ENCODE results near the gene KAZALD1.
A peak's percentile ranks its signal among the peaks of the same experiment; 100 is the strongest.

Gene KAZALD1

DNA sequence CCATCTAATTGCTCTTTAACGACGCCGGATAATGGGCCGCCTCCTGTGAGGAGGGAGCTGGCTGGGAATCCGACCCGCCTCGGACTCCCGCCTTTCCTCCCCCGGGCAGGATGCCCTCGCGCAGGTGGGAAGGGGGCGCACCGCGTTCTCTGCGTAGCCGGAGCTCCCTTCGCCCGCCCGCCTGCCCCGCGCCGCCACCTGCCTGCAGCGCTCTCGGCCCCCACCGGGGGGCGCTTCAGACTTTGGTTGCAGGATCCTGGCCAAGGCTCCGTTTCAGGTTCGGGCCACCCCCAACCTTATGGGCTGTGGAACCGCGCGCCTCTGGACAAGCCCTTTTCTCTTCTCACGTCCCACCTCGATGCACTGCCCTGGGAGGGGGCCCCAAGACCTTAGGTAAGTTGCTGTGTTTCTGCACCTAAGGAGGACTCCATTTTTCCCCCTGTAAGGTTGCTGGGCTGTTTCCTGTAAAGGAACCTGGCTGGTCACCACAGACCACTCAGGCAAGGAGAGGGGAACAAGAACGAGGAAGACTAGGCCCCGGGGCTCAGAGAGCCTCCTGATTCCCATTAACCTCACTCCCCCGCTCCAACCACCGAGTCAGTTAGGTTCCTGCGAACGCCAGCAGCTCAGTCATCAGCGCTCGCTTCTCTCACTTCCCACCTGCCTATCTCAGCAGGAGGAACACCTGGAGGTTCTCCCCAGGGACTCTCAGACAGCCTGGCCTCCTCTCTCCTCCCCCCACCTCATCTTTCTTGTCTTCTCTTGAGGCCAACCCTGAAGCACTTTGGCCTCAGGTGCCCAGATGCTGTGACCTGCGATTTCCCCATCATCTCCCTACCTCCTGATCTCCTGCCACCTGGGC lies 11.3 kb upstream of the KAZALD1 start (continued):
- TF ChIP-seq ZNF274 (IDR thresholded peaks at IDR 0.05; ENCODE audit: low read length) (no peak), ZNF274 (tag by site-specific recombination; IDR thresholded peaks at IDR 0.05; ENCODE audit: borderline replicate concordance) (no peak), ZNF473 (tag by site-specific recombination; IDR thresholded peaks at IDR 0.05) (no peak), ZNF302 (tag by site-specific recombination; IDR thresholded peaks at IDR 0.05; ENCODE audit: low read depth) (no peak), ZNF146 (tag by site-specific recombination; IDR thresholded peaks at IDR 0.05) (no peak), ZNF2 (tag by site-specific recombination; IDR thresholded peaks at IDR 0.05) (peak; percentile 99), ZNF239 (tag by site-specific recombination; IDR thresholded peaks at IDR 0.05) (no peak), SETDB1 (IDR thresholded peaks at IDR 0.05; ENCODE audit: insufficient read length, low read length) (no peak), ZNF701 (tag by site-specific recombination; IDR thresholded peaks at IDR 0.05) (no peak), ZNF214 (tag by site-specific recombination; IDR thresholded peaks at IDR 0.05; ENCODE audit: borderline replicate concordance) (no peak), ZSCAN30 (tag by site-specific recombination; IDR thresholded peaks at IDR 0.05) (0 out of 2 replicates have a peak, but pooled peaks have one; percentile 43), ZNF404 (tag by site-specific recombination; IDR thresholded peaks at IDR 0.05) (no peak), KLF9 (tag by site-specific recombination; IDR thresholded peaks at IDR 0.05; ENCODE audit: low read depth) (no peak; the same call in 1 of the 2 replicates), ZNF391 (tag by site-specific recombination; IDR thresholded peaks at IDR 0.05; ENCODE audit: borderline replicate concordance, low read depth) (0 out of 2 replicates have a peak, but pooled peaks have one; percentile 18), ZFHX2 (tag by site-specific recombination; conservative IDR thresholded peaks at IDR 0.05) (peak; percentile 72), ZNF596 (tag by site-specific recombination; IDR thresholded peaks at IDR 0.05) (no peak), ZNF174 (tag by site-specific recombination; IDR thresholded peaks at IDR 0.05) (no peak), ZBTB17 (tag by site-specific recombination; IDR thresholded peaks at IDR 0.05) (peak; percentile 30), ZSCAN23 (tag by site-specific recombination; IDR thresholded peaks at IDR 0.05) (no peak), ZNF24 (tag by site-specific recombination; IDR thresholded peaks at IDR 0.05) (no peak), BCL11B (tag by site-specific recombination; IDR thresholded peaks at IDR 0.05; ENCODE audit: low read depth) (0 out of 2 replicates have a peak, but pooled peaks have one; percentile 14), ZNF777 (tag by site-specific recombination; IDR thresholded peaks at IDR 0.05; ENCODE audit: borderline replicate concordance) (no peak), MZF1 (tag by site-specific recombination; IDR thresholded peaks at IDR 0.05; ENCODE audit: borderline replicate concordance) (no peak)
- TF ChIP-seq, protein P1, sequence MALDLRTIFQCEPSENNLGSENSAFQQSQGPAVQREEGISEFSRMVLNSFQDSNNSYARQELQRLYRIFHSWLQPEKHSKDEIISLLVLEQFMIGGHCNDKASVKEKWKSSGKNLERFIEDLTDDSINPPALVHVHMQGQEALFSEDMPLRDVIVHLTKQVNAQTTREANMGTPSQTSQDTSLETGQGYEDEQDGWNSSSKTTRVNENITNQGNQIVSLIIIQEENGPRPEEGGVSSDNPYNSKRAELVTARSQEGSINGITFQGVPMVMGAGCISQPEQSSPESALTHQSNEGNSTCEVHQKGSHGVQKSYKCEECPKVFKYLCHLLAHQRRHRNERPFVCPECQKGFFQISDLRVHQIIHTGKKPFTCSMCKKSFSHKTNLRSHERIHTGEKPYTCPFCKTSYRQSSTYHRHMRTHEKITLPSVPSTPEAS (tag by site-specific recombination; IDR thresholded peaks at IDR 0.05): no peak
- TF ChIP-seq, protein P2, sequence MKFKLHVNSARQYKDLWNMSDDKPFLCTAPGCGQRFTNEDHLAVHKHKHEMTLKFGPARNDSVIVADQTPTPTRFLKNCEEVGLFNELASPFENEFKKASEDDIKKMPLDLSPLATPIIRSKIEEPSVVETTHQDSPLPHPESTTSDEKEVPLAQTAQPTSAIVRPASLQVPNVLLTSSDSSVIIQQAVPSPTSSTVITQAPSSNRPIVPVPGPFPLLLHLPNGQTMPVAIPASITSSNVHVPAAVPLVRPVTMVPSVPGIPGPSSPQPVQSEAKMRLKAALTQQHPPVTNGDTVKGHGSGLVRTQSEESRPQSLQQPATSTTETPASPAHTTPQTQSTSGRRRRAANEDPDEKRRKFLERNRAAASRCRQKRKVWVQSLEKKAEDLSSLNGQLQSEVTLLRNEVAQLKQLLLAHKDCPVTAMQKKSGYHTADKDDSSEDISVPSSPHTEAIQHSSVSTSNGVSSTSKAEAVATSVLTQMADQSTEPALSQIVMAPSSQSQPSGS (tag by site-specific recombination; IDR thresholded peaks at IDR 0.05; ENCODE audit: low read depth): no peak
- TF ChIP-seq, protein P3, sequence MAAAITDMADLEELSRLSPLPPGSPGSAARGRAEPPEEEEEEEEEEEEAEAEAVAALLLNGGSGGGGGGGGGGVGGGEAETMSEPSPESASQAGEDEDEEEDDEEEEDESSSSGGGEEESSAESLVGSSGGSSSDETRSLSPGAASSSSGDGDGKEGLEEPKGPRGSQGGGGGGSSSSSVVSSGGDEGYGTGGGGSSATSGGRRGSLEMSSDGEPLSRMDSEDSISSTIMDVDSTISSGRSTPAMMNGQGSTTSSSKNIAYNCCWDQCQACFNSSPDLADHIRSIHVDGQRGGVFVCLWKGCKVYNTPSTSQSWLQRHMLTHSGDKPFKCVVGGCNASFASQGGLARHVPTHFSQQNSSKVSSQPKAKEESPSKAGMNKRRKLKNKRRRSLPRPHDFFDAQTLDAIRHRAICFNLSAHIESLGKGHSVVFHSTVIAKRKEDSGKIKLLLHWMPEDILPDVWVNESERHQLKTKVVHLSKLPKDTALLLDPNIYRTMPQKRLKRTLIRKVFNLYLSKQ (tag by site-specific recombination; IDR thresholded peaks at IDR 0.05; ENCODE audit: borderline replicate concordance): no peak
- TF ChIP-seq, protein P4, sequence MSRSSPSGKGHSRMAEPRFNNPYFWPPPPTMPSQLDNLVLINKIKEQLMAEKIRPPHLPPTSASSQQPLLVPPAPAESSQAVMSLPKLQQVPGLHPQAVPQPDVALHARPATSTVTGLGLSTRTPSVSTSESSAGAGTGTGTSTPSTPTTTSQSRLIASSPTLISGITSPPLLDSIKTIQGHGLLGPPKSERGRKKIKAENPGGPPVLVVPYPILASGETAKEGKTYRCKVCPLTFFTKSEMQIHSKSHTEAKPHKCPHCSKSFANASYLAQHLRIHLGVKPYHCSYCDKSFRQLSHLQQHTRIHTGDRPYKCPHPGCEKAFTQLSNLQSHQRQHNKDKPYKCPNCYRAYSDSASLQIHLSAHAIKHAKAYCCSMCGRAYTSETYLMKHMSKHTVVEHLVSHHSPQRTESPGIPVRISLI (tag by site-specific recombination; IDR thresholded peaks at IDR 0.05): no peak
- TF ChIP-seq, protein P5, sequence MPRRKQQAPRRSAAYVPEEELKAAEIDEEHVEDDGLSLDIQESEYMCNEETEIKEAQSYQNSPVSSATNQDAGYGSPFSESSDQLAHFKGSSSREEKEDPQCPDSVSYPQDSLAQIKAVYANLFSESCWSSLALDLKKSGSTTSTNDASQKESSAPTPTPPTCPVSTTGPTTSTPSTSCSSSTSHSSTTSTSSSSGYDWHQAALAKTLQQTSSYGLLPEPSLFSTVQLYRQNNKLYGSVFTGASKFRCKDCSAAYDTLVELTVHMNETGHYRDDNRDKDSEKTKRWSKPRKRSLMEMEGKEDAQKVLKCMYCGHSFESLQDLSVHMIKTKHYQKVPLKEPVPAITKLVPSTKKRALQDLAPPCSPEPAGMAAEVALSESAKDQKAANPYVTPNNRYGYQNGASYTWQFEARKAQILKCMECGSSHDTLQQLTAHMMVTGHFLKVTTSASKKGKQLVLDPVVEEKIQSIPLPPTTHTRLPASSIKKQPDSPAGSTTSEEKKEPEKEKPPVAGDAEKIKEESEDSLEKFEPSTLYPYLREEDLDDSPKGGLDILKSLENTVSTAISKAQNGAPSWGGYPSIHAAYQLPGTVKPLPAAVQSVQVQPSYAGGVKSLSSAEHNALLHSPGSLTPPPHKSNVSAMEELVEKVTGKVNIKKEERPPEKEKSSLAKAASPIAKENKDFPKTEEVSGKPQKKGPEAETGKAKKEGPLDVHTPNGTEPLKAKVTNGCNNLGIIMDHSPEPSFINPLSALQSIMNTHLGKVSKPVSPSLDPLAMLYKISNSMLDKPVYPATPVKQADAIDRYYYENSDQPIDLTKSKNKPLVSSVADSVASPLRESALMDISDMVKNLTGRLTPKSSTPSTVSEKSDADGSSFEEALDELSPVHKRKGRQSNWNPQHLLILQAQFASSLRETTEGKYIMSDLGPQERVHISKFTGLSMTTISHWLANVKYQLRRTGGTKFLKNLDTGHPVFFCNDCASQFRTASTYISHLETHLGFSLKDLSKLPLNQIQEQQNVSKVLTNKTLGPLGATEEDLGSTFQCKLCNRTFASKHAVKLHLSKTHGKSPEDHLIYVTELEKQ (tag by site-specific recombination; IDR thresholded peaks at IDR 0.05; ENCODE audit: borderline replicate concordance): no peak
- TF ChIP-seq, protein P6, sequence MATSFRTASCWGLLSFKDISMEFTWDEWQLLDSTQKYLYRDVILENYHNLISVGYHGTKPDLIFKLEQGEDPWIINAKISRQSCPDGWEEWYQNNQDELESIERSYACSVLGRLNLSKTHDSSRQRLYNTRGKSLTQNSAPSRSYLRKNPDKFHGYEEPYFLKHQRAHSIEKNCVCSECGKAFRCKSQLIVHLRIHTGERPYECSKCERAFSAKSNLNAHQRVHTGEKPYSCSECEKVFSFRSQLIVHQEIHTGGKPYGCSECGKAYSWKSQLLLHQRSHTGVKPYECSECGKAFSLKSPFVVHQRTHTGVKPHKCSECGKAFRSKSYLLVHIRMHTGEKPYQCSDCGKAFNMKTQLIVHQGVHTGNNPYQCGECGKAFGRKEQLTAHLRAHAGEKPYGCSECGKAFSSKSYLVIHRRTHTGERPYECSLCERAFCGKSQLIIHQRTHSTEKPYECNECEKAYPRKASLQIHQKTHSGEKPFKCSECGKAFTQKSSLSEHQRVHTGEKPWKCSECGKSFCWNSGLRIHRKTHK (tag by site-specific recombination; IDR thresholded peaks at IDR 0.05): no peak

Data from HEK293 (cell line).